DMS 273 (cell line): ENCODE results near the gene GRIP2.

Experiments used
- DNase-seq: peaks from one replicate; lab custom pipeline; 2025; ENCODE audit not compliant: unreplicated experiment; lab: John Stamatoyannopoulos, UW

Gene GRIP2

GRCh38 chr3:14539742-14540491 is at the start of gene GRIP2:
Gene GRIP2 (minus strand): TSS chr3:14540342. CDS start chr3:14540308, 34 bp downstream.
- DNase-seq = no peak

DNA sequence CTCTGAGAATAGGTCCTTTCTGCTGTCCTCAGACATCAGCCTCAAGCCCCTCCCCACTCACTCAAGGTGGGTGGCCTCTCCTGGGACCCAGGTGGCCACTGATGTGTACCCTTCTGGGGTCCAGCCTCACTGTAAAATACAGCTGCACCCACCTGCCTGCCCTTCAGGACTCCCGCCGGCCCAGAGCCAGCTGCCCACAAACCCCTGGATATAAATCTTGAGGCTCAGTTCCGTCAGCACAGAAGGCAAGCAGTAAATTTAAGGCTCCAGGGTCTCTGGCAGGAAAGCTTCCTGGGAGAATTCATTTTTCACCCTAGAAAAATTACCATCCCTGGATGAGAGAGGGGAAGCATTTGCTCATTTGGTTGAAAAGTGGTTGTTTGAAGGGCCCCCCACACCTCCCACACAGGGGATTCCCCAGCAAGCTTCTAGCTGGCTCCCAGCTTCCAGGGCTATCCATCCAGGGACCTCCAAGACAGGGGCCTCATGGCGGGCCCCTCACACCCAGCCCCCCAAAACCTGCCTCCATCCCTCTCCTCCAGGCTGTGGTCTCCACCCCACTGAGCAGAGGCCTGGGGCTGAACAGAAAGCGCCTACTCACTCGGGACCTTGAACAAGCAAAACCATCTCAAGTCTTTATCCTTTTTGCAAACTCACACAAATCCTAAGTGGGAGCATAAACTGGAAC is 48.4 kb upstream of the GRIP2 start:
- no peak for DNase-seq

GRCh38 chr3:14587740-14588360 is 47.7 kb upstream of the GRIP2 start:
- no peak for DNase-seq

GRCh38 chr3:14586611-14587010 is 46.5 kb upstream of the GRIP2 start:
- DNase-seq = no peak

DNA sequence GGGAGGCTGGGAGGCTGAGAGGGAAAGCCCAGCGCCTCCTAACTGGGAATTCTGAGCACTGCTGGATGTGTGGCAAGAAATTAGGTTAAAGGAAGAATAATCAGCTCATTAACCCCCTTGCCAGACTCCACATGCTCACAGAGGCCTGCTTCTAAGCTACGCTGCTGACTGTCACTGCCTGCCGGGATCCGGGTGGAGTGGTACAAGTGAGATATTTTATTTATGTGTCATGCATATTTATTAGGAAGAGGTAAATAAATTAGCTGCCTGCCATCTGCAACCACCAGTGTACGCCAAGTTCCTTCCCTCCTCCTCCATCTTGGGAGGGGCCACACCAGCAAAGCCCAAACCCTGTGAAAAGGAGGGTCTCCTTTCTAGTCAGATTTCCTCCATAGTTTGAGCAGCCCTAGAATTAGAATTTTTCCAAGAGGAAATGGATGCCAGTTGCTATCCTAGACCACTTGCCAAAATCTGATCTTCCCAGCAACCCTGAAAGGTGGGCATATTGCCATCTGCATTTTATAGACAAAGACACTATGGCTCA is 43.5 kb upstream of the GRIP2 start:
- DNase-seq = peak; percentile 66

- DNase-seq = peak; percentile 28
Measured at GRCh38 chr3:14582045-14582410, 41.9 kb upstream of the GRIP2 start.

DNA sequence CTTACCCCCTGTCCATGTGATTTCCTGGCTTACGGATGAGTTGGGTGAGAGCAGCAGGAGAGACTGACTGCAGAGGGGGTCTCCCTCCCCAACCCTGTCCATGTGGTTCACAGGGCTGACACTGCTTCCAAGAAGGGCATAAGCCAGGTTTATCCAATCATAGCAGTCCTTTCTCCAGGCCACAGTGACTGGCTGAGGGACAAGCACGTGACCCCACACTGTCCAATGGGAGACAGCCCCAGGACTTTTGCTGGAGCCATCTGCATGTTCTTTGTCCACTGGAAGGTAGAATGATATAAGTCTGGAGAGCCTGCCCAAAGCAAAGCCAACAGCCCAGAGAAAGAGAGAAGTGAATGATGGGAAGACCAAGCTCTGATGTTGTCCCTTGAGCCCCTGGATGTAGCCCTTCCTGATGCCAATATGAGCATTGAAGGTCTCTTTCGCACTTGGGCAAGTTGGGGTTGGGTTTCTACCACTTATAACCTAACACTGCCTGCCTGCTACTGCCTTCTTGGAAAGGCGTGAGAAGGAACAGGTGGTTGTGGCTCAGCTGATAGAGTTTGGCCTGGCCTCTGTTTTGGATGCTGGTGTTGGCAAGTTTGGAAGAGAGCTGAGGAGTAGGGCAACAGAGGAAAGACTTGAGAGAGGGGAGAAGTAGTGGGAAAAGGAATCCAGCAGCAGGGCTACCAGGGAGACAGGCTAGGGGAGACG is 41.3 kb upstream of the GRIP2 start:
- peak; percentile 28 for DNase-seq

DNA sequence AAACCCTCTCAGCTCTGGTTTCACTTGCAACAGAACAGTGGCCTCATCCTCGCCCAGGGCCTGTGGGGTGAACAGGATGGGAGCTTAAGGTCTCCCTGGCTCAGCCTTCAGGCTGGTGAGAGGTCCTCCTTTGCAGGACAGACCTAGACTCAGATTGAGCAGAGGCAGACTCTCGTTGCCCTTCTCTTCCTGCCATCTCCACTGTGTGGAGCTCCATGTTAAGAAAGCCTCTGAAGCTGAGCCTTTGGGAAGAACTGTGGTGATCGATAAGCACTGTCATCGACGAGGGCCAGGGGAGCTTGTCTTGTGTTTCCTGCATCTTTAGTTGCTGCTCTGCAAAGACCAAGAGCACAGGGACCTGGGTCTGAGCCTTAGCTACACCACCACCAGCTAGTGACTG is 37.8 kb upstream of the GRIP2 start:
- DNase-seq = no peak

GRCh38 chr3:14576163-14576562 is 36.0 kb upstream of the GRIP2 start:
- DNase-seq = no peak

GRCh38 chr3:14574183-14574582 is 34.0 kb upstream of the GRIP2 start:
- DNase-seq = no peak

DNA sequence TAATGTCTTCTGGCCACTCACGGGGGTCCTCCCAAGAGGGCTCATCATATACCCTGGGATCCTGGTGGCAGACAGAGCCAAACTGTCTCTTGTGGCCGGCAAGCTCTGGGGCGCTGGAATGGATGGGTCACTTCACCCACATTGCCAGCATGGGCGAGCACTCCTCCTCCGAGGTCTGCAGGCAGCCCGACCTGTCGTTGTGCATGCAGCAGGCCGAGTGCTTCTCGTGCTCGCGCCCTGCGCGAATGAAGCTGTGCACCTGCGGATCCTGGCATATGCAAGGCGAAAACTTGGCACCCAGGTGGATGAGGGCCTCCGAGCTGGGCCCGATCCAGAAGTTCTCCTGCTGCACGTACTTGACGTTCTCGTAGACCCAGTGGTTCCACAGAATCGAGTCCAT is 33.6 kb upstream of the GRIP2 start:
- DNase-seq = no peak

- no peak for DNase-seq
Measured at GRCh38 chr3:14570864-14571263, 30.7 kb upstream of the GRIP2 start.

DNA sequence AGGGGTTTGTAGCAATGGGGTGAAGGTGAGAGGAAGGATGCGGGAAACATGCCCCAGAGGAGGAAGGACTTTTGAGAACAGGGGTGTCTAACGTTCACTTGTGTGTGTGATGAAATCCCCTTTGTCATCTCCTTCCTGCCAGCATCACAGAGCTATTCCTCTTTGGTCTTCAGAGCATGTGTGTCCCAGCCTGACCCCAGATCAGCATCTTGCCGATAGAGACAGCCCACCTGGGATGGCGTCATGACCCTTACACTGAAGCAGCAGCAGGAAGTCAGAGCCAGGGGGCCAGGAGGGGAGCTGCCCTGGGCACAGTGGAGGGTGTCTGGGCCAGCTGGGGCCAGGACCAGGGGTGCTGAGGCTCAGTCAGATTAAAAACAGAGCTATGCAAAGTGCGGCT is 29.9 kb upstream of the GRIP2 start:
- DNase-seq = no peak

DNA sequence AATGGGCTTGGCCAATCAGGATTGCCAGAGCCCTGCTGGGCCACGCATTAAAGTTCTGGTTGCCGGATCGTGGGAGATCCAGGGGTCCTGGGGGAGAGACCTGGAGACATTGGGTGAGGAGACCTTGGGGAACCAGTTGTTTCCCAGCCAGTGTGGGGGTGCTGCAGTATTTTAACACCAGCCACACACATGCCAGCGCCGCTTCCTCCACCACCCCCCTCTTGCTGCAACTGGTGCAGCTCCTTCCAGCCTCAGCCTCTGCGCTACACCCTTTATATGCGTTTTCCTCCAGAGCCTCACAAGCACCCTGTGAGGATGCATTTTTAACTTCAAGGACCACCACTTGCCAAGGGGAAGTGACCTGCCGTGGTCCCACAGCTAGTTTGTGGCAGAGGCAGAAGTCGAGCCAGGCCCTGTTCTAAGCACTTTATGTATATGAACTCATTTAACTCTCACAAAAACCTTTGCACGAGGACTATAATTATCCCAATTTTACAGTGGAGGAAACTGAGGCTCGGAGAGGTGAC is 29.4 kb upstream of the GRIP2 start:
- DNase-seq = no peak

DNA sequence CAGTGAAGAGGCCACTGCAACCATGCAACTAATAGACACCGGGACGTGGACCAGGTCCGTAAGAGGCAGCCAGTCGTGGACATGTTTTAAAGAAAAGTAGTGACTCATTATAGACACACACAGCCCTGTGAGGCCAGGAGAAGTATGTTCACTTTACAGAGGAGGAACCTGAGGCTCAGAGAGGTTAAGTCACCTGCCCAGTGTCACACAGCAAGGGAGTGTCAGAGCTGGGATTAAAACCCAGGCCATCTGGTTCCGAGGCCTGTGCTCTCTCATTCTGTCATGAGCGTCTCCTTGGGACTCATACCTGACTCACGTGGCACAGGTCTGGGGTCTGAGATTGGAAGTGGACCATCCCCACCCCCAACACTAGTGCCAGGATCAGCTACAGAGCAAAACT is 28.1 kb upstream of the GRIP2 start:
- no peak for DNase-seq

DNA sequence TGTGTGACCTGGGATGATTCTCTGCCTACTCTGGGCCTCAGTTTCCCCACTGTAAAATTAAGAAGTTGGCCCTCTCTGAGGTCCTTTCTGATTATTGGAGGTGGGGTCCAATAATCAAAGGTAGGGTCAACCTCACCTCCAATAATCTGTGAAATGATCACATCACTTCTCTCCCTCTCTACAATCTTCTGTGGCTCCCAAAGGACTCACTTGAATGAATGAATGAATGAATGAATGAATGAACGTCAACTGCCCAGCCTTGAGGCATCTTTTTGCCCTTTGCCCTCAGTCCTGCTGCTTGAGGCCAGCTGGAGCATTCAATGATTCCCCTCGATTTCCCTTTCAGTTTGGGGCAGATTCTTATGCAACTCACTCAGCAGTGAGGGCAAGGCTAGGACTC is 26.7 kb upstream of the GRIP2 start:
- DNase-seq = no peak

GRCh38 chr3:14565868-14566588 is 25.9 kb upstream of the GRIP2 start:
- no peak for DNase-seq

DNA sequence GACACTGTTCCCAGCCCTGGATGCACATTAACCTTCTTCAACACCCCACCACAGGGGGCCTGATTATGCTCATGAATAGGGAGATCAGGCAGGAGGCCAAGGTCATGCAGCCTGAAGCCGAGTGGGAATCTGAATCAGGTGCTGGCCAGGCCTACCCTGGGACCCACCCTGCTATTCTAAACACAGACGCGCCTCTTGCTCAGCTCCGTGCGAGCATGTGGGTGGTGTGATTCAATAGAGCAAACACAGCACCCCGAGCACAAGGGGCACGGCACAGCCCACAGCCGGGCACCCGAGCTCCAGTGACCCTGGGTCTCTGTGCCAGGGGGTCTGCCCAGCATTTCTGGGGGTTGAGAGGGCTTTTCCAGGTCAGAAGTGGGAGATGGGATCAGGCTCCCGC is 24.6 kb upstream of the GRIP2 start:
- DNase-seq = no peak

- DNase-seq = peak; percentile 40
Measured at GRCh38 chr3:14563946-14564539, 23.9 kb upstream of the GRIP2 start.
